Measurements from ENCODE around the gene DOK5. TPM values are rescaled to one million over a fixed set of nuclear protein-coding genes. Genes with fewer than 3 reads are reported as not detected.

Gene DOK5
- total and polyA plus RNA-seq, 10 of the 15 experiments (the other 5 are each of a cell fraction or from before 2014, with no cell fraction given), result 0.03 TPM; not detected in 9

DNA sequence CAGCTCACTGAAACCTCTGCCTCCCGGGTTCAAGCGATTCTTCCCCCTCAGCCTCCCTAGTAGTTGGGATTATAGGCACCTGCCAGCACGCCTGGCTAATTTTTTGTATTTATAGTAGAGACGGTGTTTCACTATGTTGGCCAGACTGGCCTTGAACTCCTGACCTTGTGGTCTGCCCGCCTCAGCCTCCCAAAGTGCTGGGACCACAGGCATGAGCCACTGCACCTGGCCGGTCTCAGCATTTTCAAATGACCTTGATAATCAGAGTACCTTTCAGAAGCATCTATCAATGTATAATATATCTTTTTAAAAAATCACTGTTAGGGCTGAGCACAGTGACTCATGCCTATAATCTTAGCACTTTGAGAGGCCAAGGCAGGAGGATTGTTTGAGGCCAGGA lies 143.0 kb downstream of the DOK5 start:
- H3K4me1 ChIP-seq (ENCODE audit: control insufficient read depth, insufficient read depth, low read length), result no peaks in the 10 kb centered on the region
- no peaks in the 10 kb centered on the region for H3K36me3 ChIP-seq (ENCODE audit: control insufficient read depth in 2 of 2, insufficient read depth in 2 of 2, low read length in 1 of 2)
- 24% methylated on average over 6 of the region's 6 CpGs for WGBS (ENCODE audit: insufficient coverage, insufficient replicate concordance, low lambda C conversion rate, missing lambda C conversion rate)
- ATAC-seq, result no peak
- no peaks in the 10 kb centered on the region for H4K20me1 ChIP-seq (ENCODE audit: control insufficient read depth, insufficient read depth)
- no peak overlapping the region for H3K27ac ChIP-seq (ENCODE audit: control insufficient read depth, insufficient read depth)
- H3K79me2 ChIP-seq (ENCODE audit: control insufficient read depth, insufficient read depth, low read length), result no peaks in the 10 kb centered on the region
- no peak for DNase-seq (ENCODE audit: low read depth, low spot score)
- H3K4me2 ChIP-seq (ENCODE audit: control insufficient read depth, insufficient read depth), result no peak overlapping the region
- in situ Hi-C loops (cut with MboI) (no loop called here), intact Hi-C loops (cut with micrococcal nuclease; ENCODE audit: unreplicated experiment) (no loop called here)
- H3K9me3 ChIP-seq (replicated peaks; ENCODE audit: control insufficient read depth, insufficient read depth, low read length), result no peaks in the 10 kb centered on the region
- SMC1A ChIA-PET (ENCODE audit: uncharacterized antibody, unreplicated experiment), result no interaction called here
- POLR2A ChIA-PET, result no interaction called here
- RAD21 ChIA-PET (ENCODE audit: unreplicated experiment), result no interaction called here
- H2AFZ ChIP-seq (ENCODE audit: control insufficient read depth, low read depth, low read length), result no peak overlapping the region
- H3K9ac ChIP-seq (ENCODE audit: control insufficient read depth, insufficient read depth, low read length), result no peak overlapping the region
- BruUV-seq (replicated peaks), result no TSS peak
- CTCF ChIA-PET, result interaction anchor here (0.6 kb wide), 1 partner anchor 240 kb away, joined by 3 read pairs; no protein-coding TSS in a partner anchor
- no peak overlapping the region for H3K4me3 ChIP-seq
- no peak for FAIRE-seq
- no peaks in the 10 kb centered on the region for H3K27me3 ChIP-seq (replicated peaks in 1 of 2; ENCODE audit: control insufficient read depth in 2 of 2, insufficient read depth in 2 of 2, low read length in 1 of 2)
- TF ChIP-seq, protein P1, sequence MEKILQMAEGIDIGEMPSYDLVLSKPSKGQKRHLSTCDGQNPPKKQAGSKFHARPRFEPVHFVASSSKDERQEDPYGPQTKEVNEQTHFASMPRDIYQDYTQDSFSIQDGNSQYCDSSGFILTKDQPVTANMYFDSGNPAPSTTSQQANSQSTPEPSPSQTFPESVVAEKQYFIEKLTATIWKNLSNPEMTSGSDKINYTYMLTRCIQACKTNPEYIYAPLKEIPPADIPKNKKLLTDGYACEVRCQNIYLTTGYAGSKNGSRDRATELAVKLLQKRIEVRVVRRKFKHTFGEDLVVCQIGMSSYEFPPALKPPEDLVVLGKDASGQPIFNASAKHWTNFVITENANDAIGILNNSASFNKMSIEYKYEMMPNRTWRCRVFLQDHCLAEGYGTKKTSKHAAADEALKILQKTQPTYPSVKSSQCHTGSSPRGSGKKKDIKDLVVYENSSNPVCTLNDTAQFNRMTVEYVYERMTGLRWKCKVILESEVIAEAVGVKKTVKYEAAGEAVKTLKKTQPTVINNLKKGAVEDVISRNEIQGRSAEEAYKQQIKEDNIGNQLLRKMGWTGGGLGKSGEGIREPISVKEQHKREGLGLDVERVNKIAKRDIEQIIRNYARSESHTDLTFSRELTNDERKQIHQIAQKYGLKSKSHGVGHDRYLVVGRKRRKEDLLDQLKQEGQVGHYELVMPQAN (conservative IDR thresholded peaks at IDR 0.05), result no peak
- TF ChIP-seq, protein P2, sequence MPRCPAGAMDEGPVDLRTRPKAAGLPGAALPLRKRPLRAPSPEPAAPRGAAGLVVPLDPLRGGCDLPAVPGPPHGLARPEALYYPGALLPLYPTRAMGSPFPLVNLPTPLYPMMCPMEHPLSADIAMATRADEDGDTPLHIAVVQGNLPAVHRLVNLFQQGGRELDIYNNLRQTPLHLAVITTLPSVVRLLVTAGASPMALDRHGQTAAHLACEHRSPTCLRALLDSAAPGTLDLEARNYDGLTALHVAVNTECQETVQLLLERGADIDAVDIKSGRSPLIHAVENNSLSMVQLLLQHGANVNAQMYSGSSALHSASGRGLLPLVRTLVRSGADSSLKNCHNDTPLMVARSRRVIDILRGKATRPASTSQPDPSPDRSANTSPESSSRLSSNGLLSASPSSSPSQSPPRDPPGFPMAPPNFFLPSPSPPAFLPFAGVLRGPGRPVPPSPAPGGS (IDR thresholded peaks at IDR 0.05; ENCODE audit: borderline replicate concordance, insufficient read depth, low read depth, low read length, poor library complexity, severe bottlenecking), result no peak
- no peak for TF ChIP-seq ESRRA (IDR thresholded peaks at IDR 0.05; ENCODE audit: low read length)
- TF ChIP-seq, protein P3, sequence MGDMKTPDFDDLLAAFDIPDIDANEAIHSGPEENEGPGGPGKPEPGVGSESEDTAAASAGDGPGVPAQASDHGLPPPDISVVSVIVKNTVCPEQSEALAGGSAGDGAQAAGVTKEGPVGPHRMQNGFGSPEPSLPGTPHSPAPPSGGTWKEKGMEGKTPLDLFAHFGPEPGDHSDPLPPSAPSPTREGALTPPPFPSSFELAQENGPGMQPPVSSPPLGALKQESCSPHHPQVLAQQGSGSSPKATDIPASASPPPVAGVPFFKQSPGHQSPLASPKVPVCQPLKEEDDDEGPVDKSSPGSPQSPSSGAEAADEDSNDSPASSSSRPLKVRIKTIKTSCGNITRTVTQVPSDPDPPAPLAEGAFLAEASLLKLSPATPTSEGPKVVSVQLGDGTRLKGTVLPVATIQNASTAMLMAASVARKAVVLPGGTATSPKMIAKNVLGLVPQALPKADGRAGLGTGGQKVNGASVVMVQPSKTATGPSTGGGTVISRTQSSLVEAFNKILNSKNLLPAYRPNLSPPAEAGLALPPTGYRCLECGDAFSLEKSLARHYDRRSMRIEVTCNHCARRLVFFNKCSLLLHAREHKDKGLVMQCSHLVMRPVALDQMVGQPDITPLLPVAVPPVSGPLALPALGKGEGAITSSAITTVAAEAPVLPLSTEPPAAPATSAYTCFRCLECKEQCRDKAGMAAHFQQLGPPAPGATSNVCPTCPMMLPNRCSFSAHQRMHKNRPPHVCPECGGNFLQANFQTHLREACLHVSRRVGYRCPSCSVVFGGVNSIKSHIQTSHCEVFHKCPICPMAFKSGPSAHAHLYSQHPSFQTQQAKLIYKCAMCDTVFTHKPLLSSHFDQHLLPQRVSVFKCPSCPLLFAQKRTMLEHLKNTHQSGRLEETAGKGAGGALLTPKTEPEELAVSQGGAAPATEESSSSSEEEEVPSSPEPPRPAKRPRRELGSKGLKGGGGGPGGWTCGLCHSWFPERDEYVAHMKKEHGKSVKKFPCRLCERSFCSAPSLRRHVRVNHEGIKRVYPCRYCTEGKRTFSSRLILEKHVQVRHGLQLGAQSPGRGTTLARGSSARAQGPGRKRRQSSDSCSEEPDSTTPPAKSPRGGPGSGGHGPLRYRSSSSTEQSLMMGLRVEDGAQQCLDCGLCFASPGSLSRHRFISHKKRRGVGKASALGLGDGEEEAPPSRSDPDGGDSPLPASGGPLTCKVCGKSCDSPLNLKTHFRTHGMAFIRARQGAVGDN (IDR thresholded peaks at IDR 0.05), result no peak
- TF ChIP-seq NR2C2 (IDR thresholded peaks at IDR 0.05; ENCODE audit: borderline replicate concordance, control insufficient read depth, insufficient read length, low read depth), result no peak
- no peak for TF ChIP-seq ZNF384 (IDR thresholded peaks at IDR 0.05; ENCODE audit: borderline replicate concordance, low read depth, low read length)
- TF ChIP-seq ATF2 (IDR thresholded peaks at IDR 0.05; ENCODE audit: low read length), result no peak
- TF ChIP-seq KDM1A (IDR thresholded peaks at IDR 0.05; ENCODE audit: borderline replicate concordance), result no peak
- TF ChIP-seq JUND (IDR thresholded peaks at IDR 0.05; ENCODE audit: low read depth, low read length), result no peak
- TF ChIP-seq YY1 (IDR thresholded peaks at IDR 0.05; ENCODE audit: low read depth, low read length), result no peak
- TF ChIP-seq DPF2 (IDR thresholded peaks at IDR 0.05), result no peak
- no peak for TF ChIP-seq TARDBP (IDR thresholded peaks at IDR 0.05; ENCODE audit: borderline replicate concordance)
- no peak for TF ChIP-seq SIX5 (IDR thresholded peaks at IDR 0.05; ENCODE audit: low read depth, low read length, severe bottlenecking)
- TF ChIP-seq ELK1 (IDR thresholded peaks at IDR 0.05; ENCODE audit: low read depth, low read length), result no peak
- TF ChIP-seq NFYB (IDR thresholded peaks at IDR 0.05; ENCODE audit: insufficient read depth, low read depth, low read length), result no peak
